ENCODE data around the gene XRCC6. TPM values are rescaled to one million over a fixed set of nuclear protein-coding genes. Genes with fewer than 3 reads are reported as not detected.

XRCC6 gene
- polyA plus RNA-seq, 1 donor (not counting 4 experiments of a cell fraction or from before 2014, with no cell fraction given) = 247 TPM

DNA sequence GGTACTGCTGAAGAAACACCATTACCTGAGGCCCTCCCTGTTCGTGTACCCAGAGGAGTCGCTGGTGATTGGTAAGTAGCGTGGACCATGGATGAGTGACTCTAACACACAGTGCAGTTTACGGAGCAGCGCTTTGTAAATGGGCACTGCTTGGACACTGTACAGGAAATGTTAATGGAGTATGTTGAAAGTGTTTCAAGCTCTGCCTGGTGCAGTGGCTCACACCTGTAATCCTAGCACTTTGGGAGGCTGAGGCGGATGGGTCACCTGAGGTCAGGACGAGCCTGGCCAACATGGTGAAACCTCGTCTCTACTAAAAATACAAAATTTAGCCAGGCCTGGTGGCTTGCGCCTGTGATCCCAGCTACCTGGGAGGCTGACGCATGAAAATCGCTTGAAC, 29.7 kb downstream of the XRCC6 start:
- dilution Hi-C loops (cut with MboI; ENCODE audit: extremely low pct_ligation_motif_present, low sequenced_read_pairs) = no loop called here
- Histone ChIP-seq H2AFZ (ENCODE audit: control insufficient read depth, low read length) (no peak overlapping the region), H3K4me3 (ENCODE audit: control insufficient read depth in 2 of 3, extremely low read depth in 1 of 3, insufficient read depth in 2 of 3, low read depth in 1 of 3, low read length in 3 of 3) (no peak overlapping the region), H3K36me3 (ENCODE audit: control insufficient read depth in 2 of 2, extremely low read depth in 1 of 2, insufficient read depth in 2 of 2, low read length in 2 of 2) (peaks cover 44 to 55% of the 10 kb centered on the region in 2 experiments), H3K9me1 (ENCODE audit: control insufficient read depth, extremely low read depth, insufficient read depth, low read length) (no peaks in the 10 kb centered on the region), H3K27me3 (ENCODE audit: control insufficient read depth, extremely low read depth, insufficient read depth, low read length) (no peaks in the 10 kb centered on the region), H3K9me3 (ENCODE audit: control insufficient read depth, low read depth, low read length) (no peaks in the 10 kb centered on the region), H3K79me2 (ENCODE audit: control insufficient read depth, insufficient read depth, low read length) (peaks cover 15% of the 10 kb centered on the region), H3K9ac (ENCODE audit: control insufficient read depth, extremely low read depth, insufficient read depth, low read length) (no peak overlapping the region), H3K4me1 (ENCODE audit: control insufficient read depth, extremely low read depth, insufficient read depth, low read length) (no peaks in the 10 kb centered on the region), H3K27ac (ENCODE audit: control insufficient read depth, insufficient read depth, low read length) (no peak overlapping the region), H3K4me2 (ENCODE audit: control insufficient read depth, extremely low read depth, insufficient read depth, low read depth, low read length) (no peak overlapping the region), H4K20me1 (ENCODE audit: control insufficient read depth, extremely low read depth, insufficient read depth, low read length) (peaks cover 5% of the 10 kb centered on the region)
- FAIRE-seq = no peak
- TF ChIP-seq CTCF (optimal IDR thresholded peaks at IDR 0.05 in 1 of 3, IDR thresholded peaks at IDR 0.05 in 1 of 3, conservative IDR thresholded peaks at IDR 0.05 in 1 of 3; ENCODE audit: extremely low read depth in 1 of 3, insufficient read depth in 2 of 3, low read length in 3 of 3) (no peak), EZH2 (IDR thresholded peaks at IDR 0.05; ENCODE audit: low read length) (no peak)
- DNase-seq (ENCODE audit: low read depth, low spot score) = no peak

DNA sequence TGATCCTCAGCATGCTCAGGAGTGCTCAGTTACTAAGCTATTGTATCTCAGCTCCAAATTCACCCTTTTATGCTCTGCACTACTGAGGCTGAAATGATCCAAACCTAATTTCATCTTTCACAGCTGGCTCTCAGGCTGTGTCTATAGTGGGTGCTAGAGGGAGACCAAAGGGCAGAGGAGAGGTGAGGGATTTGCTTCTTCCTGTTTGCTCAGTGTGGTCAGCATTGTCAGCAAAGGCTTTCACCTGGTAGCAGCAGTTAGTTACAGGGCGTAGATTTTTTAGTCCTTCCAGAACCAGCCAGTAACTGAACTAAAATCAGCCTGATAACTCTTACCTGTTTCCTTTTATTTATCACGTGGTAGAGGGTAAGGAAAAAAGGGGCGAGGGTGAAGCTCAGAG, 33.2 kb downstream of the XRCC6 start:
- Histone ChIP-seq H3K4me3 (ENCODE audit: control insufficient read depth in 2 of 3, extremely low read depth in 1 of 3, insufficient read depth in 2 of 3, low read depth in 1 of 3, low read length in 3 of 3) (no peak overlapping the region), H3K27me3 (ENCODE audit: control insufficient read depth, extremely low read depth, insufficient read depth, low read length) (no peaks in the 10 kb centered on the region), H3K79me2 (ENCODE audit: control insufficient read depth, insufficient read depth, low read length) (peaks cover 8% of the 10 kb centered on the region), H3K4me2 (ENCODE audit: control insufficient read depth, extremely low read depth, insufficient read depth, low read depth, low read length) (no peak overlapping the region), H3K9ac (ENCODE audit: control insufficient read depth, extremely low read depth, insufficient read depth, low read length) (no peak overlapping the region), H3K9me1 (ENCODE audit: control insufficient read depth, extremely low read depth, insufficient read depth, low read length) (no peaks in the 10 kb centered on the region), H3K4me1 (ENCODE audit: control insufficient read depth, extremely low read depth, insufficient read depth, low read length) (no peaks in the 10 kb centered on the region), H3K27ac (ENCODE audit: control insufficient read depth, insufficient read depth, low read length) (no peak overlapping the region), H3K9me3 (ENCODE audit: control insufficient read depth, low read depth, low read length) (no peaks in the 10 kb centered on the region), H3K36me3 (ENCODE audit: control insufficient read depth in 2 of 2, extremely low read depth in 1 of 2, insufficient read depth in 2 of 2, low read length in 2 of 2) (peaks cover 49 to 60% of the 10 kb centered on the region in 2 experiments), H4K20me1 (ENCODE audit: control insufficient read depth, extremely low read depth, insufficient read depth, low read length) (peaks cover 5% of the 10 kb centered on the region), H2AFZ (ENCODE audit: control insufficient read depth, low read length) (no peak overlapping the region)
- dilution Hi-C loops (cut with MboI; ENCODE audit: extremely low pct_ligation_motif_present, low sequenced_read_pairs) = no loop called here
- FAIRE-seq (no peak), DNase-seq (ENCODE audit: low read depth, low spot score) (no peak)
- no peak for TF ChIP-seq EZH2 (IDR thresholded peaks at IDR 0.05; ENCODE audit: low read length)
- no peak for TF ChIP-seq CTCF (optimal IDR thresholded peaks at IDR 0.05 in 1 of 3, IDR thresholded peaks at IDR 0.05 in 1 of 3, conservative IDR thresholded peaks at IDR 0.05 in 1 of 3; ENCODE audit: extremely low read depth in 1 of 3, insufficient read depth in 2 of 3, low read length in 3 of 3)

Data from keratinocyte (primary cell).